Mesodermal cell (in vitro differentiated cells): Measurements from ENCODE around the gene ACSM3.

Source experiments
- H3K27ac ChIP-seq: 2 replicates; pipeline ENCODE4 v1.7.0; 2013; ENCODE audit warnings: mild to moderate bottlenecking, low read depth, low read length, moderate library complexity; ENCODE audit not compliant: severe bottlenecking
- H3K36me3 ChIP-seq: 2 replicates; pipeline ENCODE4 v1.7.1; 2013; ENCODE audit warnings: mild to moderate bottlenecking, low read length, moderate library complexity; ENCODE audit not compliant: control insufficient read depth, insufficient read depth
- H3K4me1 ChIP-seq: one replicate; pipeline ENCODE4 v1.7.1; 2013; ENCODE audit warnings: mild to moderate bottlenecking, low read length; ENCODE audit not compliant: insufficient read depth, control insufficient read depth, poor library complexity, severe bottlenecking
- H3K4me3 ChIP-seq: 2 replicates; pipeline ENCODE4 v1.7.0; 2013; ENCODE audit warnings: low read length, control low read depth, mild to moderate bottlenecking; ENCODE audit not compliant: insufficient read depth, poor library complexity, severe bottlenecking; ENCODE audit errors: extremely low read depth
- H3K9me3 ChIP-seq: 2 replicates; pipeline ENCODE4 v1.7.1; 2013; ENCODE audit warnings: mild to moderate bottlenecking, low read length, moderate library complexity; ENCODE audit not compliant: control insufficient read depth
- WGBS, 2 experiments: methylation state at CpG; one replicate each; pipeline ENCODE4 v1.1.5; 2013; ENCODE audit warnings: missing lambda C conversion rate in 2 of 2; ENCODE audit not compliant: insufficient coverage in 2 of 2; 5-methylcytosine and 5-hydroxymethylcytosine counted together

Gene ACSM3

GRCh38 chr16:20829536-20829935 lies 65.7 kb downstream of the ACSM3 start:
- H3K4me1 ChIP-seq = no peaks in the 10 kb centered on the region
- H3K9me3 ChIP-seq = no peaks in the 10 kb centered on the region
- H3K27ac ChIP-seq = no peak overlapping the region
- peaks cover 5% of the 10 kb centered on the region for H3K36me3 ChIP-seq
- WGBS, 2 experiments = 100% methylated on average over 1 of the region's 1 CpG; no CpG with 5 or more reads in 1 of the 2 experiments
- no peak overlapping the region for H3K4me3 ChIP-seq

GRCh38 chr16:20830372-20830771 lies 66.6 kb downstream of the ACSM3 start:
- H3K36me3 ChIP-seq = peaks cover 5% of the 10 kb centered on the region
- H3K4me3 ChIP-seq = no peak overlapping the region
- no peak overlapping the region for H3K27ac ChIP-seq
- WGBS, 2 experiments = 100% methylated on average over 1 of the region's 1 CpG; no CpG with 5 or more reads in 1 of the 2 experiments
- H3K9me3 ChIP-seq = no peaks in the 10 kb centered on the region
- H3K4me1 ChIP-seq = no peaks in the 10 kb centered on the region

DNA sequence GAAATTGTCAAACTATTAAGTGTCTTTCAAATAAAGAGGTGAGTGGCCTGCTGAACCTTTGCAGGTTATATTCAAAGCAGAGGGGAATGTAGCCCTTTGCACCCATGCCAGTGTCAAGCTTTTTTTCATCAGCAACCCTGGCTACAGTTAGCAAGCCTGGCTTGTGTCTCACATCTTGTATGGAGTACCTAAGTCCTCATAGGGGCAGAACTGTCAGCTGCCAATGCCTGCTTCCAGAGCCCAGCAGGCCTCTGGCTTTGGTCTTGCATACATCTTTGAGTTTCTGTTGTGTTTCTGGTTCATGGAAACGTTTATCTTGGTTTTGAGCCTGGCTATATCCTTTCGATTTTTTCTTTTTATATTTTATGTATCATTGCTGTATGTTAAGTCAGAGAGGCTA lies 69.3 kb downstream of the ACSM3 start:
- Histone ChIP-seq H3K9me3 (no peaks in the 10 kb centered on the region), H3K4me1 (no peaks in the 10 kb centered on the region), H3K36me3 (peaks cover 5% of the 10 kb centered on the region), H3K4me3 (no peak overlapping the region), H3K27ac (no peak overlapping the region)
- no CpG with 5 or more reads among the region's 2 CpGs for WGBS, 2 experiments

DNA sequence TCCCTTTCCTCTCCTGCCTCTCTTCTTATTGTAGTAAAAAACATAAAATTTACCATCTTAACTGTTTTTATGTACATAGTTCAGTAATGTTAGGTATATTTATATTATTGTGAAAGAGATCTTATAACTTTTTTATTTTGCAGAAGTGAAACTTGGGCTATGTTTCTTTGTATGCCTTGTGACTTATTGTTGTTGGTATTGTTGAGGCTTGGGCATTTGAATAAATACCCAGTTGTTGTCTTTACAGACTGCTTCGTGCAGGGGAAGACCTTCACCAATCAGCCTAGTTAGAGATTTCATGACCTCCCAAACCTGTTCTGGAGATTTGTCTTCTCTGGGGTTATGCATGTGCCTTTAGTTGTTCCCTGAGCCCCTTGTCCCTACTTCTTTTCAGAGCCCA lies 74.4 kb downstream of the ACSM3 start:
- H3K4me3 ChIP-seq = no peak overlapping the region
- H3K36me3 ChIP-seq = no peaks in the 10 kb centered on the region
- WGBS, 2 experiments = 75% methylated on average over 1 of the region's 1 CpG; no CpG with 5 or more reads in 1 of the 2 experiments

GRCh38 chr16:20839504-20839903 lies 75.7 kb downstream of the ACSM3 start:
- H3K36me3 ChIP-seq = no peaks in the 10 kb centered on the region
- no CpG with 5 or more reads among the region's 2 CpGs for WGBS, 2 experiments

More for the DNA sequence above, 74.4 kb downstream of the ACSM3 start:
- no peak overlapping the region for H3K27ac ChIP-seq
- no peaks in the 10 kb centered on the region for H3K9me3 ChIP-seq
- no peaks in the 10 kb centered on the region for H3K4me1 ChIP-seq

GRCh38 chr16:20844054-20844453 lies 80.2 kb downstream of the ACSM3 start:
- no peaks in the 10 kb centered on the region for H3K9me3 ChIP-seq
- peaks cover 5% of the 10 kb centered on the region for H3K36me3 ChIP-seq
- H3K27ac ChIP-seq = no peak overlapping the region
- H3K4me3 ChIP-seq = no peak overlapping the region
- H3K4me1 ChIP-seq = no peaks in the 10 kb centered on the region
- 75 to 95% methylated on average over 2 of the region's 2 CpGs for WGBS, 2 experiments

More at GRCh38 chr16:20839504-20839903, 75.7 kb downstream of the ACSM3 start:
- no peak overlapping the region for H3K27ac ChIP-seq
- H3K9me3 ChIP-seq = no peaks in the 10 kb centered on the region
- H3K4me1 ChIP-seq = no peaks in the 10 kb centered on the region
- no peak overlapping the region for H3K4me3 ChIP-seq

- Histone ChIP-seq H3K36me3 (peaks cover 5% of the 10 kb centered on the region), H3K4me1 (no peaks in the 10 kb centered on the region), H3K9me3 (no peaks in the 10 kb centered on the region), H3K4me3 (no peak overlapping the region), H3K27ac (peak overlapping the region; percentile 6)
- 97 to 100% methylated on average over 1 to 3 of the region's 3 CpGs for WGBS, 2 experiments
Measured at GRCh38 chr16:20844588-20844987, 80.8 kb downstream of the ACSM3 start.

DNA sequence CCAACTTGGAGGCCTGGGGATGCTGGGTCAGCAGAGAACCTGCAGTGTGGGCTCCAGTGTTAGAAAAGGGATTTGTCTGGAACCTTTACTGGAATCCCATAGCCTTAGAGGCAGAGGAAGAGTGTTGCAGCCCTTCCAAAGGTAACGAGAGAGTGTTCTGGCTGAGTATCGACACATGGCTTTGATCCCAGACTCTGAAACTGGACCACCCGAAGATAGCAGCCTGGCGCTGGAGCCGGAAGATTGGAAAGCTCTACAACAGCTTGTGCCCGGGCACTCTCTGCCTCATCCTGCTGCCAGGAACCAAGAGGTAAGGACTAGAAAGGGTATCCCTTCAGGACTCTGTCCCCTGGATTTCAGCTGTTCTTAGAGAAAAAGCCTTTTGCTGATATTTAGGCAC lies 82.2 kb downstream of the ACSM3 start:
- WGBS, 2 experiments = 94 to 95% methylated on average over 5 to 6 of the region's 6 CpGs
- Histone ChIP-seq H3K4me3 (no peak overlapping the region), H3K36me3 (peaks cover 5% of the 10 kb centered on the region), H3K27ac (no peak overlapping the region), H3K4me1 (no peaks in the 10 kb centered on the region), H3K9me3 (no peaks in the 10 kb centered on the region)

GRCh38 chr16:20846551-20846950 lies 82.7 kb downstream of the ACSM3 start:
- peaks cover 5% of the 10 kb centered on the region for H3K36me3 ChIP-seq
- H3K9me3 ChIP-seq = no peaks in the 10 kb centered on the region
- H3K4me1 ChIP-seq = peaks cover 4% of the 10 kb centered on the region
- H3K27ac ChIP-seq = no peak overlapping the region
- no peak overlapping the region for H3K4me3 ChIP-seq
